OCI-LY7 (cell line): Measurements from ENCODE around the gene MATK. TPM values are rescaled to one million over a fixed set of nuclear protein-coding genes. Genes with fewer than 3 reads are reported as not detected.

Experiments
- BruUV-seq: library from RNA; stranded (reverse); fragments of 400-500 nt; replicated peaks from 2 replicates; lab custom pipeline; 2021; lab: Mats Ljungman, UMichigan
- CTCF ChIA-PET: fragments of 300-600 bp; sonication (Branson Sonifier 250); formaldehyde crosslinking; loops from one replicate; lab custom pipeline; 2022; ENCODE audit warnings: antibody characterized with exemption; ENCODE audit not compliant: unreplicated experiment; lab: Charles Lee
- POLR2A ChIA-PET: fragments of 300-600 bp; sonication (Branson Sonifier 250); formaldehyde crosslinking; loops from one replicate; lab custom pipeline; 2022; ENCODE audit warnings: antibody characterized with exemption; lab: Charles Lee
- DNase-seq: peaks from one replicate; pipeline ENCODE4 v3.0.0-alpha.2; 2015; ENCODE audit warnings: low spot score
- H2AFZ ChIP-seq: fragments of 200-600 bp; sonication (generic), shearing (Covaris generic); 2 replicates; pipeline ENCODE4 v1.6.1; 2014; ENCODE audit warnings: mild to moderate bottlenecking, antibody characterized with exemption, low read length, moderate library complexity
- H3K27ac ChIP-seq: fragments of 200-600 bp; sonication (generic); 2 replicates; pipeline ENCODE4 v1.5.1; 2014; ENCODE audit warnings: mixed run types, low read depth, mild to moderate bottlenecking, moderate library complexity, low read length, inconsistent platforms; ENCODE audit not compliant: poor library complexity, severe bottlenecking
- H3K36me3 ChIP-seq: fragments of 200-600 bp; sonication (generic); 2 replicates; pipeline ENCODE4 v1.6.1; 2014; ENCODE audit warnings: mild to moderate bottlenecking, antibody characterized with exemption, low read length, moderate library complexity, mixed read lengths; ENCODE audit not compliant: insufficient read depth
- H3K4me1 ChIP-seq: fragments of 200-600 bp; sonication (generic); 2 replicates; pipeline ENCODE4 v1.5.1; 2014; ENCODE audit warnings: mild to moderate bottlenecking, low read length; ENCODE audit not compliant: insufficient read depth, poor library complexity, severe bottlenecking
- H3K4me2 ChIP-seq: fragments of 200-600 bp; sonication (generic); 2 replicates; pipeline ENCODE4 v1.6.1; 2014; ENCODE audit warnings: mild to moderate bottlenecking, low read length
- H3K4me3 ChIP-seq: fragments of 200-600 bp; sonication (generic); 2 replicates; pipeline ENCODE4 v1.5.1; 2014; ENCODE audit warnings: mild to moderate bottlenecking, low read depth, low read length; ENCODE audit not compliant: poor library complexity, severe bottlenecking
- H3K79me2 ChIP-seq: fragments of 200-600 bp; sonication (generic); 2 replicates; pipeline ENCODE4 v1.6.1; 2016; ENCODE audit warnings: low read depth, mild to moderate bottlenecking, low read length, moderate library complexity, mixed read lengths; ENCODE audit not compliant: insufficient read depth
- H3K9me2 ChIP-seq: fragments of 200-600 bp; sonication (generic); 2 replicates; pipeline ENCODE4 v1.6.1; 2016; ENCODE audit warnings: mild to moderate bottlenecking, low read length, mixed read lengths; ENCODE audit not compliant: insufficient read depth
- H3K9me3 ChIP-seq: fragments of 200-600 bp; sonication (generic); 2 replicates; pipeline ENCODE4 v1.6.1; 2014; ENCODE audit warnings: mild to moderate bottlenecking, mixed run types, low read length, mixed read lengths
- H4K20me1 ChIP-seq: fragments of 200-600 bp; sonication (generic); 2 replicates; pipeline ENCODE4 v1.6.1; 2014; ENCODE audit warnings: mild to moderate bottlenecking, antibody characterized with exemption, low read length, moderate library complexity, mixed read lengths; ENCODE audit not compliant: insufficient read depth
- EZH2phosphoT487 ChIP-seq: fragments of 200-600 bp; sonication (generic); IDR thresholded peaks from 2 replicates; pipeline ENCODE4 v1.6.1; 2018; ENCODE audit warnings: low read depth, borderline replicate concordance, mild to moderate bottlenecking, mixed run types, antibody characterized with exemption, low read length, moderate library complexity, mixed read lengths
- intact Hi-C: fragments of 100-400 bp; cut with micrococcal nuclease; formaldehyde crosslinking; loops from one replicate; pipeline ENCODE4 v1.10.0; 2022; ENCODE audit not compliant: unreplicated experiment
- total RNA-seq, 2 experiments: library from RNA; depleted of rRNA in 1 of 2; stranded (reverse); fragments of >200 nt in 1 of 2; shearing (Covaris generic) in 1 of 2; gene quantifications; 2 replicates each; pipeline ENCODE4 v1.2.3, GENCODE V29; 2014 to 2022
- TF ChIP-seq, protein P1 (sequence below): fragments of 200-600 bp; sonication (generic); conservative IDR thresholded peaks from 2 replicates; pipeline ENCODE4 v1.5.1; 2014; ENCODE audit warnings: mild to moderate bottlenecking, antibody characterized with exemption, low read length, moderate library complexity, mixed read lengths

MATK gene
- total RNA-seq, 2 experiments from 2014 or later, result not detected

DNA sequence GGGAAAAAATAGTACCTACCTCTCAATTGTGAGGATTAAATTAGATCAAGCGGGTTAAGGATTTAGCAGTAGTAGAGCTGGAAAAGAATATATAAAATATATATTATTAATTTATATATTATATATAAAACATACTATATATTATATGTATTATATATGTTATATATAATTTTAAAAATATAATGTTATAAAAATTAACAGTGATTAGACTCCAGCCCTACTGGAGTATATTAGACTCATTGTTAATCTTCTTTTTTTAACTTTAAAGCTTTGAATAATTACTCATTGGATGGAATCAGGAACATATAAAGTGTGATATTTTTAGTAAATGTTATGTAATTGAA lies 24.1 kb downstream of the MATK start:
- BruUV-seq, result no TSS peak

DNA sequence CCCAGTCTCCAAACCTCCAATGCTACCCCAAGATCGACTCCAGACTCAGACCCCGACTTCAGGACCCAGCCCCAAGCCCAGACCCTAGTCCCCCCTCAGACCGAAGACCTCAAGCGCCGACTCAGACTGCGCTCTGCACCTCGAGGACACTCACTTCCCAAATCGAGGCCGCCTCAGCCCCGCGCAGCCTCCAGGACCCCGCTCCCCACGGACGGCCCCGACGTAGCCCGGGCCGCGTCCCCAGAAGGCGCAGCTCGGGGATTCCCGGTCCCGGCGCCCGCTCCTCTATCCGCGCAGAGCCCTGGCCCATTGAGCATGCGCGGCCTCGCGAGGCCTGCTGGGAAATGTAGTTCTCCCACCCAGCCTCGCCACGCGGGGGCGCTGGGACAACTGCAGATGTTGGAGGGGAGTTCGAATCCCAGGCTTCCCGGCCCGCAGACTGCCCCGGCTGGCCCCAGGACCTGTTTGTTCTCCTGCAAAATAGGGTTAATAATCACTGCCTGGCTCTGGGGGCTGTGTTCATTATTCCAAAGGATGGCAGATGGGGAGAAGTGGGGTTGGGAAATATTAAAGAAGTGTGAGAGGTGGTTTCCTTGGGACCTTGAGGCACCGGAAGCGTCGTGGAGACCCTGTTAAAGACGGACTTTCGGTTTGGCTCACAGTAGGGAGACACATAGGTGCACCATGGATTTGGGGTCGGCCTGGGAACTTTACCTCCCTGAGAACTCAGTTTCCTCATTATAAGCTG lies 24.6 kb downstream of the MATK start, which contains the start of gene APBA3:
APBA3 (minus strand) TSS at position 311 of the 748 bp plus-strand sequence. CDS start 1,428 bp downstream, outside the sequence.
- POLR2A ChIA-PET, result interaction anchor here (0.6 to 1.1 kb wide), 2 partner anchors 50 to 1511 kb away, joined by 3 to 5 read pairs; no protein-coding TSS in a partner anchor
- peaks cover 15% of the 10 kb centered on the region for H3K79me2 ChIP-seq
- DNase-seq, result peak; percentile 94
- CTCF ChIA-PET, result interaction anchor here (0.6 kb wide), 1 partner anchor 1925 kb away, joined by 3 read pairs; no protein-coding TSS in a partner anchor
- intact Hi-C loops, result loop anchor here (5.0 kb wide), 2 partner anchors 51 to 134 kb away; partner anchors contain the start of gene CACTIN
- H4K20me1 ChIP-seq, result no peaks in the 10 kb centered on the region
- H3K4me3 ChIP-seq, result peak within 1 kb of the TSS; percentile 77
- BruUV-seq, result no TSS peak
- H2AFZ ChIP-seq, result peak within 1 kb of the TSS; percentile 71
- peaks cover 24% of the 10 kb centered on the region for H3K36me3 ChIP-seq
- H3K4me1 ChIP-seq, result peaks cover 9% of the 10 kb centered on the region
- no peak for TF ChIP-seq EZH2phosphoT487
- TF ChIP-seq, protein P1, sequence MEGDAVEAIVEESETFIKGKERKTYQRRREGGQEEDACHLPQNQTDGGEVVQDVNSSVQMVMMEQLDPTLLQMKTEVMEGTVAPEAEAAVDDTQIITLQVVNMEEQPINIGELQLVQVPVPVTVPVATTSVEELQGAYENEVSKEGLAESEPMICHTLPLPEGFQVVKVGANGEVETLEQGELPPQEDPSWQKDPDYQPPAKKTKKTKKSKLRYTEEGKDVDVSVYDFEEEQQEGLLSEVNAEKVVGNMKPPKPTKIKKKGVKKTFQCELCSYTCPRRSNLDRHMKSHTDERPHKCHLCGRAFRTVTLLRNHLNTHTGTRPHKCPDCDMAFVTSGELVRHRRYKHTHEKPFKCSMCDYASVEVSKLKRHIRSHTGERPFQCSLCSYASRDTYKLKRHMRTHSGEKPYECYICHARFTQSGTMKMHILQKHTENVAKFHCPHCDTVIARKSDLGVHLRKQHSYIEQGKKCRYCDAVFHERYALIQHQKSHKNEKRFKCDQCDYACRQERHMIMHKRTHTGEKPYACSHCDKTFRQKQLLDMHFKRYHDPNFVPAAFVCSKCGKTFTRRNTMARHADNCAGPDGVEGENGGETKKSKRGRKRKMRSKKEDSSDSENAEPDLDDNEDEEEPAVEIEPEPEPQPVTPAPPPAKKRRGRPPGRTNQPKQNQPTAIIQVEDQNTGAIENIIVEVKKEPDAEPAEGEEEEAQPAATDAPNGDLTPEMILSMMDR, result peak; percentile 85
- no peaks in the 10 kb centered on the region for H3K9me3 ChIP-seq
- H3K9me2 ChIP-seq, result no peaks in the 10 kb centered on the region
- H3K4me2 ChIP-seq, result peak within 1 kb of the TSS; percentile 89
- H3K27ac ChIP-seq, result peak within 1 kb of the TSS; percentile 83

More for the DNA sequence above, 24.1 kb downstream of the MATK start:
- ChIA-PET POLR2A (interaction anchor here (1.1 to 1.2 kb wide), 3 partner anchors 21 to 49 kb away, joined by 3 to 6 read pairs (median 5); no protein-coding TSS in a partner anchor), CTCF (no interaction called here)
- Histone ChIP-seq H3K4me3 (peak overlapping the region; percentile 76), H3K36me3 (peaks cover 30% of the 10 kb centered on the region), H3K27ac (peak overlapping the region; percentile 83), H2AFZ (peak overlapping the region; percentile 71; the same call in 1 of the 2 replicates), H3K9me3 (no peaks in the 10 kb centered on the region), H3K4me1 (peaks cover 9% of the 10 kb centered on the region), H3K4me2 (peak overlapping the region; percentile 89), H4K20me1 (no peaks in the 10 kb centered on the region), H3K79me2 (peaks cover 15% of the 10 kb centered on the region), H3K9me2 (no peaks in the 10 kb centered on the region)
- intact Hi-C loops, result loop anchor here (5.0 kb wide), 2 partner anchors 50 to 135 kb away; partner anchors contain the start of gene CACTIN
- TF ChIP-seq EZH2phosphoT487, result no peak
- TF ChIP-seq, protein P1, result no peak
- DNase-seq, result no peak
